Neural cell (in vitro differentiated cells): Measurements from ENCODE around the gene DCP1A. TPM values are rescaled to one million over a fixed set of nuclear protein-coding genes. Genes with fewer than 3 reads are reported as not detected.

Experiments
- H2AFZ ChIP-seq: fragments of 200-600, 300-800 bp; sonication (generic), shearing (Covaris generic); 2 replicates; pipeline ENCODE4 v1.6.0; 2014; ENCODE audit warnings: low read depth, mild to moderate bottlenecking, antibody characterized with exemption, low read length, moderate library complexity
- H3F3A ChIP-seq: fragments of 200-600 bp; shearing (Covaris generic); 2 replicates; pipeline ENCODE4 v1.6.1; 2016; ENCODE audit warnings: mild to moderate bottlenecking, moderate library complexity, mixed read lengths, antibody characterized with exemption, low read length; ENCODE audit not compliant: insufficient read depth, poor library complexity, severe bottlenecking
- H3K27ac ChIP-seq: fragments of 200-600, 300-800 bp; sonication (generic), shearing (Covaris generic); 2 replicates; pipeline ENCODE4 v1.5.1; 2014; ENCODE audit warnings: mild to moderate bottlenecking, low read length, moderate library complexity
- H3K27me3 ChIP-seq: fragments of 300-800, 200-600 bp; sonication (generic), shearing (Covaris generic); 2 replicates; pipeline ENCODE4 v1.6.0; 2014; ENCODE audit warnings: mild to moderate bottlenecking, low read depth, low read length, moderate library complexity; ENCODE audit not compliant: insufficient read depth
- H3K36me3 ChIP-seq: fragments of 300-800, 200-600 bp; sonication (generic), shearing (Covaris generic); 2 replicates; pipeline ENCODE4 v1.5.1; 2014; ENCODE audit warnings: mild to moderate bottlenecking, antibody characterized with exemption, low read length, moderate library complexity; ENCODE audit not compliant: insufficient read depth
- H3K4me2 ChIP-seq: fragments of 300-800, 200-600 bp; sonication (generic), shearing (Covaris generic); 2 replicates; pipeline ENCODE4 v1.6.0; 2014; ENCODE audit warnings: mild to moderate bottlenecking, low read length
- H3K4me3 ChIP-seq: fragments of 300-800, 200-600 bp; sonication (generic), shearing (Covaris generic); 2 replicates; pipeline ENCODE4 v1.5.1; 2014; ENCODE audit warnings: mild to moderate bottlenecking, low read length, moderate library complexity
- H3K79me2 ChIP-seq: fragments of 200-600 bp; shearing (Covaris generic); replicated peaks from 2 replicates; pipeline ENCODE4 v1.6.0; 2014; ENCODE audit warnings: mild to moderate bottlenecking, low read length, moderate library complexity; ENCODE audit not compliant: insufficient read depth
- H3K9ac ChIP-seq: fragments of 300-800, 200-600 bp; sonication (generic), shearing (Covaris generic); 2 replicates; pipeline ENCODE4 v1.6.1; 2016; ENCODE audit warnings: mild to moderate bottlenecking, low read length, mixed read lengths
- H3K9me2 ChIP-seq: fragments of 200-600 bp; shearing (Covaris generic); 2 replicates; pipeline ENCODE4 v1.6.1; 2016; ENCODE audit warnings: mild to moderate bottlenecking, low read length, mixed read lengths; ENCODE audit not compliant: insufficient read depth
- H3K9me3 ChIP-seq: fragments of 200-600, 300-800 bp; sonication (generic), shearing (Covaris generic); 2 replicates; pipeline ENCODE4 v1.6.1; 2016; ENCODE audit warnings: mild to moderate bottlenecking, mixed run types, low read length, moderate library complexity, mixed read lengths
- H4K20me1 ChIP-seq: fragments of 200-600 bp; shearing (Covaris generic); 2 replicates; pipeline ENCODE4 v1.6.1; 2016; ENCODE audit warnings: mild to moderate bottlenecking, mixed run types; ENCODE audit not compliant: insufficient read depth
- EP300 ChIP-seq: fragments of 450-650 bp; conservative IDR thresholded peaks from 2 replicates; pipeline ENCODE4 v1.6.1; 2014; ENCODE audit warnings: antibody characterized with exemption, mild to moderate bottlenecking, moderate library complexity; ENCODE audit not compliant: poor library complexity, severe bottlenecking
- EZH2 ChIP-seq: fragments of 200-600, 300-800 bp; shearing (Covaris generic), sonication (generic); IDR thresholded peaks from 2 replicates; pipeline ENCODE4 v1.6.1; 2014; ENCODE audit warnings: antibody characterized with exemption, low read length, borderline replicate concordance, mild to moderate bottlenecking; ENCODE audit not compliant: insufficient read depth, poor library complexity, severe bottlenecking
- MXI1 ChIP-seq: fragments of 450-650 bp; conservative IDR thresholded peaks from 2 replicates; pipeline ENCODE4 v1.6.1; 2014; ENCODE audit warnings: antibody characterized with exemption, mild to moderate bottlenecking; ENCODE audit not compliant: poor library complexity, severe bottlenecking
- POLR2AphosphoS5 ChIP-seq: IDR thresholded peaks from 2 replicates; pipeline ENCODE4 v1.6.1; 2012
- RAD21 ChIP-seq: fragments of 450-650 bp; conservative IDR thresholded peaks from 2 replicates; pipeline ENCODE4 v1.6.1; 2014; ENCODE audit warnings: antibody characterized with exemption, mild to moderate bottlenecking, moderate library complexity
- SMC3 ChIP-seq: fragments of 450-650 bp; conservative IDR thresholded peaks from 2 replicates; pipeline ENCODE4 v1.6.1; 2014; ENCODE audit warnings: antibody characterized with exemption, mild to moderate bottlenecking, moderate library complexity; ENCODE audit not compliant: poor library complexity
- TAF1 ChIP-seq: IDR thresholded peaks from 2 replicates; pipeline ENCODE4 v1.6.1; 2012; ENCODE audit warnings: low read depth
- polyA plus RNA-seq: library from polyadenylated mRNA; depleted of rRNA; stranded (reverse); fragments of >200 nt; gene quantifications from 2 replicates; pipeline ENCODE4 v1.2.3, GENCODE V29; 2014
- TF ChIP-seq, protein P1 (sequence below): IDR thresholded peaks from 2 replicates; pipeline ENCODE4 v1.6.1; 2012; ENCODE audit warnings: borderline replicate concordance
- TF ChIP-seq, protein P2 (sequence below): fragments of 450-650 bp; IDR thresholded peaks from 2 replicates; pipeline ENCODE4 v1.5.1; 2014; ENCODE audit warnings: antibody characterized with exemption, mild to moderate bottlenecking, moderate library complexity; ENCODE audit not compliant: poor library complexity, severe bottlenecking

DCP1A gene
- polyA plus RNA-seq, 1 donor from 2014 or later, result 12.5 TPM

DNA sequence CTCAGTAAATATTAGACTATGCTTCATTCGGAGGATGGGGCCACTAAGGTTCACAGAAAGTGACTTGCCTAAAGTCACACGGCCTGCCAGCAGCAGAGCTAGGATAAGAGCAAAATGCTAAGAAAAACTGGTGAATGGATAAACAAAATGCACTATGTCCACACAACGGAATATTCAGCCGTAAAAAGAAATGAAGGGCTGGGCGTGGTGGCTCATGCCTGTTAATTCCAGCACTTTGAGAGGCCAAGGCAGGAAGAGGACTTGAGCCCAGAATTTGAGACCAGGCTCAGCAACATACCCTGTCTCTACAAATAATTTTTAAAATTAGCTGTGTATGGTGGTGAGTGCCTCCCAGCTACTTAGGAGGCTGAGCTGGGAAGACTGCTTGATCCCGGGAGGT, 99.2 kb downstream of the DCP1A start:
- H3K4me3 ChIP-seq, result no peak overlapping the region
- H3K79me2 ChIP-seq, result peaks cover 48% of the 10 kb centered on the region
- H4K20me1 ChIP-seq, result no peaks in the 10 kb centered on the region
- TF ChIP-seq EP300, result no peak
- TF ChIP-seq MXI1, result no peak
- TF ChIP-seq EZH2, result no peak
- no peak for TF ChIP-seq TAF1
- TF ChIP-seq, protein P1, sequence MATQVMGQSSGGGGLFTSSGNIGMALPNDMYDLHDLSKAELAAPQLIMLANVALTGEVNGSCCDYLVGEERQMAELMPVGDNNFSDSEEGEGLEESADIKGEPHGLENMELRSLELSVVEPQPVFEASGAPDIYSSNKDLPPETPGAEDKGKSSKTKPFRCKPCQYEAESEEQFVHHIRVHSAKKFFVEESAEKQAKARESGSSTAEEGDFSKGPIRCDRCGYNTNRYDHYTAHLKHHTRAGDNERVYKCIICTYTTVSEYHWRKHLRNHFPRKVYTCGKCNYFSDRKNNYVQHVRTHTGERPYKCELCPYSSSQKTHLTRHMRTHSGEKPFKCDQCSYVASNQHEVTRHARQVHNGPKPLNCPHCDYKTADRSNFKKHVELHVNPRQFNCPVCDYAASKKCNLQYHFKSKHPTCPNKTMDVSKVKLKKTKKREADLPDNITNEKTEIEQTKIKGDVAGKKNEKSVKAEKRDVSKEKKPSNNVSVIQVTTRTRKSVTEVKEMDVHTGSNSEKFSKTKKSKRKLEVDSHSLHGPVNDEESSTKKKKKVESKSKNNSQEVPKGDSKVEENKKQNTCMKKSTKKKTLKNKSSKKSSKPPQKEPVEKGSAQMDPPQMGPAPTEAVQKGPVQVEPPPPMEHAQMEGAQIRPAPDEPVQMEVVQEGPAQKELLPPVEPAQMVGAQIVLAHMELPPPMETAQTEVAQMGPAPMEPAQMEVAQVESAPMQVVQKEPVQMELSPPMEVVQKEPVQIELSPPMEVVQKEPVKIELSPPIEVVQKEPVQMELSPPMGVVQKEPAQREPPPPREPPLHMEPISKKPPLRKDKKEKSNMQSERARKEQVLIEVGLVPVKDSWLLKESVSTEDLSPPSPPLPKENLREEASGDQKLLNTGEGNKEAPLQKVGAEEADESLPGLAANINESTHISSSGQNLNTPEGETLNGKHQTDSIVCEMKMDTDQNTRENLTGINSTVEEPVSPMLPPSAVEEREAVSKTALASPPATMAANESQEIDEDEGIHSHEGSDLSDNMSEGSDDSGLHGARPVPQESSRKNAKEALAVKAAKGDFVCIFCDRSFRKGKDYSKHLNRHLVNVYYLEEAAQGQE, result no peak
- no peaks in the 10 kb centered on the region for H3K9me3 ChIP-seq
- no peak overlapping the region for H3K9ac ChIP-seq
- H3F3A ChIP-seq, result no peaks in the 10 kb centered on the region
- no peak overlapping the region for H3K4me2 ChIP-seq
- no peaks in the 10 kb centered on the region for H3K36me3 ChIP-seq
- no peaks in the 10 kb centered on the region for H3K27me3 ChIP-seq
- H3K27ac ChIP-seq, result no peak overlapping the region
- no peak overlapping the region for H2AFZ ChIP-seq
- no peaks in the 10 kb centered on the region for H3K9me2 ChIP-seq

DNA sequence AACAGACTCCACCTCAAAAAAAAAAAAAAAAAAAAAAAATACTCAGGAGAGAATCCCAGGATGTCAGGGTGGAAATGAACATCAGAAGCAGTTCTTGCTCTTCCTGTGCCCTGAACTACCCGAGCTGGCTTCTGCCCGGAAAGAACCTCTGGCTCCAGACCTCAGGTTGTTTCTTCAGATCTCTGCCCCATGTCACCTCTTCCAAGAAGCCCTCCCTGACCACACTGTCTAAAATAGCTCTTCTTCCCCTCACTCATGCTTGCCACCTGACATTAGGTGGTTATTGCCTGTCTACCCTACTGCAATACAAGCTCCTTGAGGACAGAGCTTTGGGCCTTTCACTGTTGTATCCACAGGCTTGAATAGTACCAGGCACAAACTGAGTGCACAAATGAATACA, 99.7 kb downstream of the DCP1A start:
- Histone ChIP-seq H3K79me2 (peaks cover 43% of the 10 kb centered on the region), H3K9me2 (no peaks in the 10 kb centered on the region), H2AFZ (no peak overlapping the region), H3K4me2 (no peak overlapping the region), H3K27ac (no peak overlapping the region), H3K4me3 (no peak overlapping the region), H3K27me3 (no peaks in the 10 kb centered on the region), H4K20me1 (no peaks in the 10 kb centered on the region), H3K9ac (no peak overlapping the region), H3F3A (no peaks in the 10 kb centered on the region), H3K9me3 (no peaks in the 10 kb centered on the region), H3K36me3 (no peaks in the 10 kb centered on the region)
- no peak for TF ChIP-seq POLR2AphosphoS5
- TF ChIP-seq, protein P1, result no peak
- no peak for TF ChIP-seq EZH2
- TF ChIP-seq EP300, result no peak
- TF ChIP-seq TAF1, result no peak
- no peak for TF ChIP-seq MXI1
- no peak for TF ChIP-seq SMC3
- TF ChIP-seq, protein P2, sequence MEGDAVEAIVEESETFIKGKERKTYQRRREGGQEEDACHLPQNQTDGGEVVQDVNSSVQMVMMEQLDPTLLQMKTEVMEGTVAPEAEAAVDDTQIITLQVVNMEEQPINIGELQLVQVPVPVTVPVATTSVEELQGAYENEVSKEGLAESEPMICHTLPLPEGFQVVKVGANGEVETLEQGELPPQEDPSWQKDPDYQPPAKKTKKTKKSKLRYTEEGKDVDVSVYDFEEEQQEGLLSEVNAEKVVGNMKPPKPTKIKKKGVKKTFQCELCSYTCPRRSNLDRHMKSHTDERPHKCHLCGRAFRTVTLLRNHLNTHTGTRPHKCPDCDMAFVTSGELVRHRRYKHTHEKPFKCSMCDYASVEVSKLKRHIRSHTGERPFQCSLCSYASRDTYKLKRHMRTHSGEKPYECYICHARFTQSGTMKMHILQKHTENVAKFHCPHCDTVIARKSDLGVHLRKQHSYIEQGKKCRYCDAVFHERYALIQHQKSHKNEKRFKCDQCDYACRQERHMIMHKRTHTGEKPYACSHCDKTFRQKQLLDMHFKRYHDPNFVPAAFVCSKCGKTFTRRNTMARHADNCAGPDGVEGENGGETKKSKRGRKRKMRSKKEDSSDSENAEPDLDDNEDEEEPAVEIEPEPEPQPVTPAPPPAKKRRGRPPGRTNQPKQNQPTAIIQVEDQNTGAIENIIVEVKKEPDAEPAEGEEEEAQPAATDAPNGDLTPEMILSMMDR, result no peak
- no peak for TF ChIP-seq RAD21
